ENCODE measurements around the gene SLC12A8. TPM values are rescaled to one million over a fixed set of nuclear protein-coding genes. Genes with fewer than 3 reads are reported as not detected.

Gene SLC12A8
- total and polyA plus RNA-seq, 2 experiments from 2014 or later, result 6.9 to 15.9 TPM

GRCh38 chr3:125156456-125156855, 56.1 kb downstream of the SLC12A8 start:
- peak overlapping the region; percentile 54; the same call in 1 of the 2 replicates for H3K4me2 ChIP-seq
- no peak for DNase-seq (ENCODE audit: low spot score)
- peaks cover 12% of the 10 kb centered on the region for H3K4me1 ChIP-seq (ENCODE audit: insufficient read depth)

More at GRCh38 chr3:125156456-125156855, 56.1 kb downstream of the SLC12A8 start:
- H3K27me3 ChIP-seq (ENCODE audit: insufficient read depth), result no peaks in the 10 kb centered on the region
- ATAC-seq, result no peak
- H3K27ac Mint-ChIP-seq, result peak overlapping the region; percentile 94; the same call in 1 of the 2 replicates
- TF ChIP-seq NANOG (IDR thresholded peaks at IDR 0.05; ENCODE audit: borderline replicate concordance) (no peak), ZNF331 (CRISPR knock-in tag; IDR thresholded peaks at IDR 0.05; ENCODE audit: low read depth) (no peak), STAT1 (IDR thresholded peaks at IDR 0.05; ENCODE audit: unreplicated experiment) (no peak), POLR2AphosphoS5 (IDR thresholded peaks at IDR 0.05; ENCODE audit: low read depth) (no peak), CTCF (conservative IDR thresholded peaks at IDR 0.05; ENCODE audit: low read depth in 2 of 2) (no peak), EZH2 (IDR thresholded peaks at IDR 0.05; ENCODE audit: low read depth, unreplicated experiment) (no peak), CREB1 (CRISPR knock-in tag; IDR thresholded peaks at IDR 0.05; ENCODE audit: low read depth) (no peak), ETS1 (IDR thresholded peaks at IDR 0.05) (no peak), JUNB (IDR thresholded peaks at IDR 0.05; ENCODE audit: unreplicated experiment) (no peak), ZNF462 (CRISPR knock-in tag; IDR thresholded peaks at IDR 0.05) (no peak), EZH2phosphoT487 (IDR thresholded peaks at IDR 0.05; ENCODE audit: unreplicated experiment) (no peak), ZNF114 (CRISPR knock-in tag; IDR thresholded peaks at IDR 0.05) (no peak), REST (IDR thresholded peaks at IDR 0.05; ENCODE audit: unreplicated experiment) (no peak)
- H4K20me1 ChIP-seq (replicated peaks; ENCODE audit: insufficient read depth), result no peaks in the 10 kb centered on the region
- peaks cover 19% of the 10 kb centered on the region for H3K4me1 Mint-ChIP-seq
- H3K79me2 ChIP-seq (replicated peaks; ENCODE audit: insufficient read depth), result no peaks in the 10 kb centered on the region
- H3F3A ChIP-seq (replicated peaks; ENCODE audit: low read depth), result no peaks in the 10 kb centered on the region; the same call in 1 of the 2 replicates
- no peaks in the 10 kb centered on the region for H3K36me3 Mint-ChIP-seq (ENCODE audit: low read depth)
- no peaks in the 10 kb centered on the region for H3K36me3 ChIP-seq (ENCODE audit: insufficient read depth)
- no peak overlapping the region for H3K4me3 Mint-ChIP-seq
- H3K27ac ChIP-seq (ENCODE audit: low read depth), result no peak overlapping the region
- no peak overlapping the region for H2AFZ ChIP-seq
- no peaks in the 10 kb centered on the region for H3K9me2 ChIP-seq (ENCODE audit: insufficient read depth)
- no peaks in the 10 kb centered on the region for H3K27me3 Mint-ChIP-seq (ENCODE audit: insufficient read depth, low read depth, poor library complexity)
- no peaks in the 10 kb centered on the region for H3K9me3 Mint-ChIP-seq
- no peak overlapping the region for H3K4me3 ChIP-seq
